GM18858 (cell line): ENCODE results near the gene LKAAEAR1.
"Not testable (repeated sequence)": the region's sequence is repeated elsewhere in the genome, so short reads cannot be mapped to it uniquely, and the experiment has no call there.

Experiments
- ATAC-seq: cut with Tn5 transposase; IDR thresholded peaks from one replicate; pipeline ENCODE4 v1.9.1; 2021; ENCODE audit not compliant: unreplicated experiment

The LKAAEAR1 gene

GRCh38 chr20:64099880-64100565 is 15.8 kb upstream of the LKAAEAR1 start:
- ATAC-seq, result no peak

GRCh38 chr20:64099086-64099786 is 15.0 kb upstream of the LKAAEAR1 start:
- no peak for ATAC-seq

- ATAC-seq, result no peak
These were observed 14.3 kb upstream of the LKAAEAR1 start for GRCh38 chr20:64098471-64099013.

- ATAC-seq, result no peak
These were observed 12.3 kb upstream of the LKAAEAR1 start for GRCh38 chr20:64096535-64096934.

GRCh38 chr20:64095927-64096326 is 11.7 kb upstream of the LKAAEAR1 start:
- ATAC-seq, result no peak

GRCh38 chr20:64095455-64095854 is 11.3 kb upstream of the LKAAEAR1 start:
- no peak for ATAC-seq

GRCh38 chr20:64093013-64093503 is 8.9 kb upstream of the LKAAEAR1 start:
- no peak for ATAC-seq

GRCh38 chr20:64092258-64093012 is 8.2 kb upstream of the LKAAEAR1 start:
- ATAC-seq, result no peak

- no peak for ATAC-seq
These were observed 7.6 kb upstream of the LKAAEAR1 start for GRCh38 chr20:64091770-64092169.

- ATAC-seq, result no peak
These were observed 7.1 kb upstream of the LKAAEAR1 start for GRCh38 chr20:64091340-64091739.

GRCh38 chr20:64090165-64090564 is 6.0 kb upstream of the LKAAEAR1 start:
- no peak for ATAC-seq

- ATAC-seq, result not testable (repeated sequence)
These were observed 4.4 kb upstream of the LKAAEAR1 start for GRCh38 chr20:64088586-64088985.

GRCh38 chr20:64087226-64087825 is 3.1 kb upstream of the LKAAEAR1 start:
- not testable (repeated sequence) for ATAC-seq

- ATAC-seq, result no peak
These were observed 2.6 kb upstream of the LKAAEAR1 start for GRCh38 chr20:64086801-64087200.

GRCh38 chr20:64084685-64085152 is 521 bp upstream of the LKAAEAR1 start:
- no peak for ATAC-seq

- no peak for ATAC-seq
These were observed 807 bp downstream of the LKAAEAR1 start for GRCh38 chr20:64083378-64083803.

GRCh38 chr20:64082820-64083377 is 1.3 kb downstream of the LKAAEAR1 start:
- no peak for ATAC-seq

- ATAC-seq, result no peak
These were observed 2.0 kb downstream of the LKAAEAR1 start for GRCh38 chr20:64082126-64082731.

- ATAC-seq, result no peak
These were observed 2.6 kb downstream of the LKAAEAR1 start for GRCh38 chr20:64081624-64081964.
